ENCODE measurements around the gene PRODH2. TPM values are rescaled to one million over a fixed set of nuclear protein-coding genes. Genes with fewer than 3 reads are reported as not detected.
A peak's percentile ranks its signal among the peaks of the same experiment; 100 is the strongest.
"Not testable (repeated sequence)": the region's sequence is repeated elsewhere in the genome, so short reads cannot be mapped to it uniquely, and the experiment has no call there.

PRODH2 gene
- polyA plus RNA-seq, 2 of the 4 experiments (the other 2 are of a cell fraction), result 0.92 to 1.0 TPM

- FAIRE-seq, result peak; percentile 43
- CTCF ChIA-PET, result interaction anchor here (1.1 kb wide), 1 partner anchor 40 kb away, joined by 3 read pairs; no protein-coding TSS in a partner anchor
- POLR2A ChIA-PET, result no interaction called here
- H3K4me3 ChIP-seq, result no peak overlapping the region
- ATAC-seq, result no peak
- H3K4me1 ChIP-seq, result peaks cover 28% of the 10 kb centered on the region; the same call in 2 of the 3 replicates
- no peak overlapping the region for H3K27ac ChIP-seq
- peaks cover 22% of the 10 kb centered on the region for H3K9me3 ChIP-seq
- TF ChIP-seq HDAC2 (IDR thresholded peaks at IDR 0.05), result no peak
- 59% methylated on average over 4 of the region's 4 CpGs for WGBS (ENCODE audit: missing lambda C conversion rate)
- no peak for DNase-seq (ENCODE audit: low read depth in 1 of 2, low spot score in 1 of 2)
- H3K4me2 ChIP-seq, result no peak overlapping the region
These were observed 30.1 kb upstream of the PRODH2 start for GRCh38 chr19:35842666-35843272.

GRCh38 chr19:35841961-35842595 is 29.4 kb upstream of the PRODH2 start:
- no peak overlapping the region for H3K4me2 ChIP-seq
- H3K9me3 ChIP-seq, result peaks cover 22% of the 10 kb centered on the region
- H3K4me1 ChIP-seq, result peaks cover 28% of the 10 kb centered on the region; the same call in 2 of the 3 replicates
- DNase-seq (ENCODE audit: low read depth in 1 of 2, low spot score in 1 of 2), result no peak
- ATAC-seq, result no peak
- TF ChIP-seq EP300 (IDR thresholded peaks at IDR 0.05) (no peak), KDM5A (IDR thresholded peaks at IDR 0.05) (no peak)
- no peak overlapping the region for H3K27ac ChIP-seq
- 52% methylated on average over 13 of the region's 13 CpGs for WGBS (ENCODE audit: missing lambda C conversion rate)
- ChIA-PET CTCF (interaction anchor here (1.1 to 1.5 kb wide), 2 partner anchors 23 to 40 kb away, joined by 3 read pairs; no protein-coding TSS in a partner anchor), POLR2A (no interaction called here)
- no peak for FAIRE-seq
- no peak overlapping the region for H3K4me3 ChIP-seq

DNA sequence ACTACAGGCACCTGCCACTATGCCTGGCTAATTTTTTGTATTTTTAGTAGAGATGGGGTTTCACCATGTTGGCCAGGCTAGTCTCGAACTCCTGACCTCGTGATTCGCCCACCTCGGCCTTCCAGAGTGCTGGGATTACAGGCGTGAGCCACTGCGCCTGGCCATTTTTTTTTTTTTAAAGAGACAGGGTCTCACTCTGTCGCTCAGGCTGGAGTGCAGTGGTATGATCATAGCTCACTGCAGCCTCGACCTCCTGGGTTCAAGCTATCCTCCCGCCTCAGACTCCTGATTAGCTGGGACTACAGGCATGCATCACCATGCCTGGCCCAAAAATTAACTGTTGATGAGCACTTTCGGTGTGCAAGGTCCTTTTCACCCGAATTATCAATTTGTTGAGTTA is 23.5 kb upstream of the PRODH2 start:
- ATAC-seq; POLR2A ChIA-PET; FAIRE-seq; DNase-seq (ENCODE audit: low read depth in 1 of 2, low spot score in 1 of 2); H3K4me1 ChIP-seq; H3K27ac ChIP-seq; H3K4me3 ChIP-seq; H3K4me2 ChIP-seq: not testable (repeated sequence)
- 14% methylated on average over 11 of the region's 11 CpGs for WGBS (ENCODE audit: missing lambda C conversion rate)
- H3K9me3 ChIP-seq, result peaks cover 19% of the 10 kb centered on the region
- CTCF ChIA-PET, result interaction anchor here (1.0 to 5.9 kb wide), 5 partner anchors 16 to 96 kb away, joined by 3 to 32 read pairs (median 4); no protein-coding TSS in a partner anchor

DNA sequence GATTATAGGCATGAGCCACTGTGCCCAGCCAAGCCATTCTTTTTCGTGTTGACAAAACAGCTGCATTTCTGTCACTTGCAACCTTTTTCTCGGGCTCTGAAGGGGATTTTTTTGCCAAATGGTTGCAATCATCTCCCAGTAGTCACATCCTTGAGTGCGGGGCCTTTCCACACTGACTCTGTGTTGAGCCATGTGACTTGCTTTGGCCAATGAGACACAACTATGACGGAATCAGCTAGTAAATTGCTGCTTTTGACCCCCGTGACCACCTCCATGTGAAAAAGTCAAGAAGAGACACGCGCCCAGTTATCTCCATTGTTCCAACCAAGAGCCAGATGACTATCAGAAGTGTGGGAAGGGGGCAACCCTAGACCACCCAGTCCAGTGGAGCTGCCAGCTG is 21.3 kb upstream of the PRODH2 start:
- H3K27ac ChIP-seq, result no peak overlapping the region
- TF ChIP-seq POLR2A (IDR thresholded peaks at IDR 0.05; ENCODE audit: low read length), result 0 out of 2 replicates have a peak, but pooled peaks have one; percentile 13
- TF ChIP-seq, protein P1, sequence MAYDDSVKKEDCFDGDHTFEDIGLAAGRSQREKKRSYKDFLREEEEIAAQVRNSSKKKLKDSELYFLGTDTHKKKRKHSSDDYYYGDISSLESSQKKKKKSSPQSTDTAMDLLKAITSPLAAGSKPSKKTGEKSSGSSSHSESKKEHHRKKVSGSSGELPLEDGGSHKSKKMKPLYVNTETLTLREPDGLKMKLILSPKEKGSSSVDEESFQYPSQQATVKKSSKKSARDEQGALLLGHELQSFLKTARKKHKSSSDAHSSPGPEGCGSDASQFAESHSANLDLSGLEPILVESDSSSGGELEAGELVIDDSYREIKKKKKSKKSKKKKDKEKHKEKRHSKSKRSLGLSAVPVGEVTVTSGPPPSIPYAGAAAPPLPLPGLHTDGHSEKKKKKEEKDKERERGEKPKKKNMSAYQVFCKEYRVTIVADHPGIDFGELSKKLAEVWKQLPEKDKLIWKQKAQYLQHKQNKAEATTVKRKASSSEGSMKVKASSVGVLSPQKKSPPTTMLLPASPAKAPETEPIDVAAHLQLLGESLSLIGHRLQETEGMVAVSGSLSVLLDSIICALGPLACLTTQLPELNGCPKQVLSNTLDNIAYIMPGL (CRISPR knock-in tag; IDR thresholded peaks at IDR 0.05; ENCODE audit: borderline replicate concordance), result no peak
- TF ChIP-seq ZNF302 (CRISPR knock-in tag; IDR thresholded peaks at IDR 0.05), result no peak
- no peak for TF ChIP-seq KDM1A (IDR thresholded peaks at IDR 0.05; ENCODE audit: low read depth)
- no peak for TF ChIP-seq RCOR1 (IDR thresholded peaks at IDR 0.05; ENCODE audit: low read depth, low read length)
- peaks cover 12% of the 10 kb centered on the region for H3K9me3 ChIP-seq
- CTCF ChIA-PET, result interaction anchor here (1.0 to 5.9 kb wide), 11 partner anchors 11 to 339 kb away, joined by 3 to 32 read pairs (median 4); no protein-coding TSS in a partner anchor
- WGBS (ENCODE audit: missing lambda C conversion rate), result 42% methylated on average over 7 of the region's 7 CpGs
- POLR2A ChIA-PET, result interaction anchor here (0.6 kb wide), 2 partner anchors 179 to 343 kb away, joined by 4 to 5 read pairs; no protein-coding TSS in a partner anchor
- H3K4me2 ChIP-seq, result no peak overlapping the region
- no peaks in the 10 kb centered on the region for H3K4me1 ChIP-seq
- DNase-seq (ENCODE audit: low read depth in 1 of 2, low spot score in 1 of 2) (no peak), ATAC-seq (no peak), FAIRE-seq (no peak)
- no peak overlapping the region for H3K4me3 ChIP-seq

- WGBS (ENCODE audit: missing lambda C conversion rate), result 16% methylated on average over 4 of the region's 4 CpGs
- DNase-seq (ENCODE audit: low read depth in 1 of 2, low spot score in 1 of 2), result no peak
- Histone ChIP-seq H3K4me2 (no peak overlapping the region), H3K9me3 (no peaks in the 10 kb centered on the region), H3K4me1 (no peaks in the 10 kb centered on the region), H3K27ac (no peak overlapping the region), H3K4me3 (no peak overlapping the region)
- CTCF ChIA-PET, result interaction anchor here (0.6 to 5.9 kb wide), 4 partner anchors 12 to 598 kb away, joined by 3 to 32 read pairs (median 4); no protein-coding TSS in a partner anchor
- ATAC-seq, result no peak
- FAIRE-seq, result no peak
- POLR2A ChIA-PET, result no interaction called here
- TF ChIP-seq FOXS1 (CRISPR knock-in tag; IDR thresholded peaks at IDR 0.05), result no peak
- no peak for TF ChIP-seq RNF2 (IDR thresholded peaks at IDR 0.05; ENCODE audit: borderline replicate concordance, low read depth)
- TF ChIP-seq, protein P2, sequence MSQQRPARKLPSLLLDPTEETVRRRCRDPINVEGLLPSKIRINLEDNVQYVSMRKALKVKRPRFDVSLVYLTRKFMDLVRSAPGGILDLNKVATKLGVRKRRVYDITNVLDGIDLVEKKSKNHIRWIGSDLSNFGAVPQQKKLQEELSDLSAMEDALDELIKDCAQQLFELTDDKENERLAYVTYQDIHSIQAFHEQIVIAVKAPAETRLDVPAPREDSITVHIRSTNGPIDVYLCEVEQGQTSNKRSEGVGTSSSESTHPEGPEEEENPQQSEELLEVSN (IDR thresholded peaks at IDR 0.05; ENCODE audit: borderline replicate concordance, low read depth), result no peak
- no peak for TF ChIP-seq EHMT2 (IDR thresholded peaks at IDR 0.05; ENCODE audit: low read depth)
- no peak for TF ChIP-seq MAX (IDR thresholded peaks at IDR 0.05)
- no peak for TF ChIP-seq JUNB (IDR thresholded peaks at IDR 0.05)
- TF ChIP-seq HOXB5 (CRISPR knock-in tag; IDR thresholded peaks at IDR 0.05), result no peak
- TF ChIP-seq NFE2L2 (conservative IDR thresholded peaks at IDR 0.05; ENCODE audit: low read length), result no peak
- no peak for TF ChIP-seq MAFK (IDR thresholded peaks at IDR 0.05; ENCODE audit: partially characterized antibody)
- no peak for TF ChIP-seq HDAC2 (IDR thresholded peaks at IDR 0.05)
- no peak for TF ChIP-seq FOSB (CRISPR knock-in tag; IDR thresholded peaks at IDR 0.05)
- TF ChIP-seq ZC3H11A (IDR thresholded peaks at IDR 0.05), result no peak
- TF ChIP-seq, protein P3, sequence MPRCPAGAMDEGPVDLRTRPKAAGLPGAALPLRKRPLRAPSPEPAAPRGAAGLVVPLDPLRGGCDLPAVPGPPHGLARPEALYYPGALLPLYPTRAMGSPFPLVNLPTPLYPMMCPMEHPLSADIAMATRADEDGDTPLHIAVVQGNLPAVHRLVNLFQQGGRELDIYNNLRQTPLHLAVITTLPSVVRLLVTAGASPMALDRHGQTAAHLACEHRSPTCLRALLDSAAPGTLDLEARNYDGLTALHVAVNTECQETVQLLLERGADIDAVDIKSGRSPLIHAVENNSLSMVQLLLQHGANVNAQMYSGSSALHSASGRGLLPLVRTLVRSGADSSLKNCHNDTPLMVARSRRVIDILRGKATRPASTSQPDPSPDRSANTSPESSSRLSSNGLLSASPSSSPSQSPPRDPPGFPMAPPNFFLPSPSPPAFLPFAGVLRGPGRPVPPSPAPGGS (IDR thresholded peaks at IDR 0.05), result no peak
- no peak for TF ChIP-seq PBX3 (IDR thresholded peaks at IDR 0.05)
These were observed 19.4 kb upstream of the PRODH2 start for GRCh38 chr19:35832054-35832453.

Data from A549 (cell line).